Neural cell (in vitro differentiated cells): Measurements from ENCODE around the gene UBA3. TPM values are rescaled to one million over a fixed set of nuclear protein-coding genes. Genes with fewer than 3 reads are reported as not detected.

Experiments
- H2AFZ ChIP-seq: fragments of 200-600, 300-800 bp; sonication (generic), shearing (Covaris generic); 2 replicates; pipeline ENCODE4 v1.6.0; 2014; ENCODE audit warnings: low read depth, mild to moderate bottlenecking, antibody characterized with exemption, low read length, moderate library complexity
- H3F3A ChIP-seq: fragments of 200-600 bp; shearing (Covaris generic); 2 replicates; pipeline ENCODE4 v1.6.1; 2016; ENCODE audit warnings: mild to moderate bottlenecking, moderate library complexity, mixed read lengths, antibody characterized with exemption, low read length; ENCODE audit not compliant: insufficient read depth, poor library complexity, severe bottlenecking
- H3K27ac ChIP-seq: fragments of 200-600, 300-800 bp; sonication (generic), shearing (Covaris generic); 2 replicates; pipeline ENCODE4 v1.5.1; 2014; ENCODE audit warnings: mild to moderate bottlenecking, low read length, moderate library complexity
- H3K27me3 ChIP-seq: fragments of 300-800, 200-600 bp; sonication (generic), shearing (Covaris generic); 2 replicates; pipeline ENCODE4 v1.6.0; 2014; ENCODE audit warnings: mild to moderate bottlenecking, low read depth, low read length, moderate library complexity; ENCODE audit not compliant: insufficient read depth
- H3K36me3 ChIP-seq: fragments of 300-800, 200-600 bp; sonication (generic), shearing (Covaris generic); 2 replicates; pipeline ENCODE4 v1.5.1; 2014; ENCODE audit warnings: mild to moderate bottlenecking, antibody characterized with exemption, low read length, moderate library complexity; ENCODE audit not compliant: insufficient read depth
- H3K4me2 ChIP-seq: fragments of 300-800, 200-600 bp; sonication (generic), shearing (Covaris generic); 2 replicates; pipeline ENCODE4 v1.6.0; 2014; ENCODE audit warnings: mild to moderate bottlenecking, low read length
- H3K4me3 ChIP-seq: fragments of 300-800, 200-600 bp; sonication (generic), shearing (Covaris generic); 2 replicates; pipeline ENCODE4 v1.5.1; 2014; ENCODE audit warnings: mild to moderate bottlenecking, low read length, moderate library complexity
- H3K79me2 ChIP-seq: fragments of 200-600 bp; shearing (Covaris generic); replicated peaks from 2 replicates; pipeline ENCODE4 v1.6.0; 2014; ENCODE audit warnings: mild to moderate bottlenecking, low read length, moderate library complexity; ENCODE audit not compliant: insufficient read depth
- H3K9ac ChIP-seq: fragments of 300-800, 200-600 bp; sonication (generic), shearing (Covaris generic); 2 replicates; pipeline ENCODE4 v1.6.1; 2016; ENCODE audit warnings: mild to moderate bottlenecking, low read length, mixed read lengths
- H3K9me2 ChIP-seq: fragments of 200-600 bp; shearing (Covaris generic); 2 replicates; pipeline ENCODE4 v1.6.1; 2016; ENCODE audit warnings: mild to moderate bottlenecking, low read length, mixed read lengths; ENCODE audit not compliant: insufficient read depth
- H3K9me3 ChIP-seq: fragments of 200-600, 300-800 bp; sonication (generic), shearing (Covaris generic); 2 replicates; pipeline ENCODE4 v1.6.1; 2016; ENCODE audit warnings: mild to moderate bottlenecking, mixed run types, low read length, moderate library complexity, mixed read lengths
- H4K20me1 ChIP-seq: fragments of 200-600 bp; shearing (Covaris generic); 2 replicates; pipeline ENCODE4 v1.6.1; 2016; ENCODE audit warnings: mild to moderate bottlenecking, mixed run types; ENCODE audit not compliant: insufficient read depth
- EP300 ChIP-seq: fragments of 450-650 bp; conservative IDR thresholded peaks from 2 replicates; pipeline ENCODE4 v1.6.1; 2014; ENCODE audit warnings: antibody characterized with exemption, mild to moderate bottlenecking, moderate library complexity; ENCODE audit not compliant: poor library complexity, severe bottlenecking
- EZH2 ChIP-seq: fragments of 200-600, 300-800 bp; shearing (Covaris generic), sonication (generic); IDR thresholded peaks from 2 replicates; pipeline ENCODE4 v1.6.1; 2014; ENCODE audit warnings: antibody characterized with exemption, low read length, borderline replicate concordance, mild to moderate bottlenecking; ENCODE audit not compliant: insufficient read depth, poor library complexity, severe bottlenecking
- MXI1 ChIP-seq: fragments of 450-650 bp; conservative IDR thresholded peaks from 2 replicates; pipeline ENCODE4 v1.6.1; 2014; ENCODE audit warnings: antibody characterized with exemption, mild to moderate bottlenecking; ENCODE audit not compliant: poor library complexity, severe bottlenecking
- POLR2AphosphoS5 ChIP-seq: IDR thresholded peaks from 2 replicates; pipeline ENCODE4 v1.6.1; 2012
- RAD21 ChIP-seq: fragments of 450-650 bp; conservative IDR thresholded peaks from 2 replicates; pipeline ENCODE4 v1.6.1; 2014; ENCODE audit warnings: antibody characterized with exemption, mild to moderate bottlenecking, moderate library complexity
- SMC3 ChIP-seq: fragments of 450-650 bp; conservative IDR thresholded peaks from 2 replicates; pipeline ENCODE4 v1.6.1; 2014; ENCODE audit warnings: antibody characterized with exemption, mild to moderate bottlenecking, moderate library complexity; ENCODE audit not compliant: poor library complexity
- TAF1 ChIP-seq: IDR thresholded peaks from 2 replicates; pipeline ENCODE4 v1.6.1; 2012; ENCODE audit warnings: low read depth
- polyA plus RNA-seq: library from polyadenylated mRNA; depleted of rRNA; stranded (reverse); fragments of >200 nt; gene quantifications from 2 replicates; pipeline ENCODE4 v1.2.3, GENCODE V29; 2014
- TF ChIP-seq, protein P1 (sequence below): fragments of 450-650 bp; IDR thresholded peaks from 2 replicates; pipeline ENCODE4 v1.5.1; 2014; ENCODE audit warnings: antibody characterized with exemption, mild to moderate bottlenecking, moderate library complexity; ENCODE audit not compliant: poor library complexity, severe bottlenecking
- TF ChIP-seq, protein P2 (sequence below): IDR thresholded peaks from 2 replicates; pipeline ENCODE4 v1.6.1; 2012; ENCODE audit warnings: borderline replicate concordance

Gene UBA3
- polyA plus RNA-seq, 1 donor from 2014 or later, result 168 TPM

GRCh38 chr3:69058180-69058946 is 21.8 kb downstream of the UBA3 start:
- Histone ChIP-seq H2AFZ (no peak overlapping the region), H3K36me3 (peaks cover 24% of the 10 kb centered on the region), H3K4me3 (no peak overlapping the region), H3K27ac (no peak overlapping the region), H3K79me2 (no peaks in the 10 kb centered on the region), H3K4me2 (no peak overlapping the region), H4K20me1 (no peaks in the 10 kb centered on the region), H3K9ac (no peak overlapping the region), H3F3A (no peaks in the 10 kb centered on the region), H3K9me3 (no peaks in the 10 kb centered on the region), H3K27me3 (no peaks in the 10 kb centered on the region), H3K9me2 (no peaks in the 10 kb centered on the region)
- TF ChIP-seq, protein P1, sequence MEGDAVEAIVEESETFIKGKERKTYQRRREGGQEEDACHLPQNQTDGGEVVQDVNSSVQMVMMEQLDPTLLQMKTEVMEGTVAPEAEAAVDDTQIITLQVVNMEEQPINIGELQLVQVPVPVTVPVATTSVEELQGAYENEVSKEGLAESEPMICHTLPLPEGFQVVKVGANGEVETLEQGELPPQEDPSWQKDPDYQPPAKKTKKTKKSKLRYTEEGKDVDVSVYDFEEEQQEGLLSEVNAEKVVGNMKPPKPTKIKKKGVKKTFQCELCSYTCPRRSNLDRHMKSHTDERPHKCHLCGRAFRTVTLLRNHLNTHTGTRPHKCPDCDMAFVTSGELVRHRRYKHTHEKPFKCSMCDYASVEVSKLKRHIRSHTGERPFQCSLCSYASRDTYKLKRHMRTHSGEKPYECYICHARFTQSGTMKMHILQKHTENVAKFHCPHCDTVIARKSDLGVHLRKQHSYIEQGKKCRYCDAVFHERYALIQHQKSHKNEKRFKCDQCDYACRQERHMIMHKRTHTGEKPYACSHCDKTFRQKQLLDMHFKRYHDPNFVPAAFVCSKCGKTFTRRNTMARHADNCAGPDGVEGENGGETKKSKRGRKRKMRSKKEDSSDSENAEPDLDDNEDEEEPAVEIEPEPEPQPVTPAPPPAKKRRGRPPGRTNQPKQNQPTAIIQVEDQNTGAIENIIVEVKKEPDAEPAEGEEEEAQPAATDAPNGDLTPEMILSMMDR, result no peak
- TF ChIP-seq MXI1 (no peak), TAF1 (no peak), EZH2 (no peak), RAD21 (no peak), SMC3 (no peak), POLR2AphosphoS5 (no peak), EP300 (no peak)
- TF ChIP-seq, protein P2, sequence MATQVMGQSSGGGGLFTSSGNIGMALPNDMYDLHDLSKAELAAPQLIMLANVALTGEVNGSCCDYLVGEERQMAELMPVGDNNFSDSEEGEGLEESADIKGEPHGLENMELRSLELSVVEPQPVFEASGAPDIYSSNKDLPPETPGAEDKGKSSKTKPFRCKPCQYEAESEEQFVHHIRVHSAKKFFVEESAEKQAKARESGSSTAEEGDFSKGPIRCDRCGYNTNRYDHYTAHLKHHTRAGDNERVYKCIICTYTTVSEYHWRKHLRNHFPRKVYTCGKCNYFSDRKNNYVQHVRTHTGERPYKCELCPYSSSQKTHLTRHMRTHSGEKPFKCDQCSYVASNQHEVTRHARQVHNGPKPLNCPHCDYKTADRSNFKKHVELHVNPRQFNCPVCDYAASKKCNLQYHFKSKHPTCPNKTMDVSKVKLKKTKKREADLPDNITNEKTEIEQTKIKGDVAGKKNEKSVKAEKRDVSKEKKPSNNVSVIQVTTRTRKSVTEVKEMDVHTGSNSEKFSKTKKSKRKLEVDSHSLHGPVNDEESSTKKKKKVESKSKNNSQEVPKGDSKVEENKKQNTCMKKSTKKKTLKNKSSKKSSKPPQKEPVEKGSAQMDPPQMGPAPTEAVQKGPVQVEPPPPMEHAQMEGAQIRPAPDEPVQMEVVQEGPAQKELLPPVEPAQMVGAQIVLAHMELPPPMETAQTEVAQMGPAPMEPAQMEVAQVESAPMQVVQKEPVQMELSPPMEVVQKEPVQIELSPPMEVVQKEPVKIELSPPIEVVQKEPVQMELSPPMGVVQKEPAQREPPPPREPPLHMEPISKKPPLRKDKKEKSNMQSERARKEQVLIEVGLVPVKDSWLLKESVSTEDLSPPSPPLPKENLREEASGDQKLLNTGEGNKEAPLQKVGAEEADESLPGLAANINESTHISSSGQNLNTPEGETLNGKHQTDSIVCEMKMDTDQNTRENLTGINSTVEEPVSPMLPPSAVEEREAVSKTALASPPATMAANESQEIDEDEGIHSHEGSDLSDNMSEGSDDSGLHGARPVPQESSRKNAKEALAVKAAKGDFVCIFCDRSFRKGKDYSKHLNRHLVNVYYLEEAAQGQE, result no peak

- Histone ChIP-seq H3K4me3 (peak overlapping the region; percentile 81), H4K20me1 (no peaks in the 10 kb centered on the region), H3K27ac (peak overlapping the region; percentile 86), H3K9ac (peak overlapping the region; percentile 92), H3K79me2 (peaks cover 19% of the 10 kb centered on the region), H3K36me3 (peaks cover 5% of the 10 kb centered on the region), H2AFZ (peak overlapping the region; percentile 73), H3K9me2 (no peaks in the 10 kb centered on the region), H3F3A (no peaks in the 10 kb centered on the region), H3K4me2 (peak overlapping the region; percentile 83), H3K9me3 (no peaks in the 10 kb centered on the region), H3K27me3 (no peaks in the 10 kb centered on the region)
- TF ChIP-seq, protein P1, result peak; percentile 32
- TF ChIP-seq MXI1, result peak; percentile 55
- no peak for TF ChIP-seq RAD21
- peak; percentile 12 for TF ChIP-seq SMC3
Observed at GRCh38 chr3:69052472-69052898, 27.7 kb downstream of the UBA3 start.
